HG03469 (cell line): ENCODE results near the gene CELF2.
A peak's percentile ranks its signal among the peaks of the same experiment; 100 is the strongest.

Source experiments
- ATAC-seq: cut with Tn5 transposase; IDR thresholded peaks from one replicate; pipeline ENCODE4 v1.9.1; 2021; ENCODE audit warnings: mild to moderate bottlenecking, moderate library complexity, moderate number of reproducible peaks; ENCODE audit not compliant: unreplicated experiment

Gene CELF2

GRCh38 chr10:11261687-11262493, 244.2 kb downstream of the CELF2 start:
- peak; percentile 42 for ATAC-seq

GRCh38 chr10:11262494-11263345, 245.0 kb downstream of the CELF2 start:
- ATAC-seq = no peak

GRCh38 chr10:11263767-11264166, 246.1 kb downstream of the CELF2 start:
- no peak for ATAC-seq

- ATAC-seq = no peak
These were observed 246.8 kb downstream of the CELF2 start for GRCh38 chr10:11264296-11265048.

- no peak for ATAC-seq
These were observed 247.8 kb downstream of the CELF2 start for GRCh38 chr10:11265484-11265883.

GRCh38 chr10:11266426-11266825, 248.8 kb downstream of the CELF2 start:
- no peak for ATAC-seq

- ATAC-seq = peak; percentile 52
These were observed 252.6 kb downstream of the CELF2 start for GRCh38 chr10:11270135-11270857.

GRCh38 chr10:11270858-11271179, 253.1 kb downstream of the CELF2 start:
- no peak for ATAC-seq

- ATAC-seq = peak; percentile 58
These were observed 255.3 kb downstream of the CELF2 start for GRCh38 chr10:11272915-11273389.

GRCh38 chr10:11274452-11274851, 256.8 kb downstream of the CELF2 start:
- no peak for ATAC-seq

- ATAC-seq = no peak
These were observed 258.0 kb downstream of the CELF2 start for GRCh38 chr10:11275651-11276050.

- no peak for ATAC-seq
These were observed 258.8 kb downstream of the CELF2 start for GRCh38 chr10:11276449-11276990.

- ATAC-seq = no peak
These were observed 261.6 kb downstream of the CELF2 start for GRCh38 chr10:11279314-11279713.

GRCh38 chr10:11280187-11280932, 262.7 kb downstream of the CELF2 start:
- ATAC-seq = no peak

GRCh38 chr10:11282156-11282555, 264.5 kb downstream of the CELF2 start:
- no peak for ATAC-seq

GRCh38 chr10:11282661-11283060, 265.0 kb downstream of the CELF2 start:
- ATAC-seq = no peak

GRCh38 chr10:11284291-11285085, 266.8 kb downstream of the CELF2 start:
- ATAC-seq = no peak

GRCh38 chr10:11285171-11285570, 267.5 kb downstream of the CELF2 start:
- ATAC-seq = no peak
